Measurements from ENCODE around the gene BBX. TPM values are rescaled to one million over a fixed set of nuclear protein-coding genes. Genes with fewer than 3 reads are reported as not detected.
A peak's percentile ranks its signal among the peaks of the same experiment; 100 is the strongest.

The BBX gene
- total and polyA plus RNA-seq, 2 donors from 2014 or later = 8.1 to 85.8 TPM

- no peak overlapping the region for H3K9ac ChIP-seq (ENCODE audit: low read length in 3 of 3)
- H3K36me3 ChIP-seq (ENCODE audit: control insufficient read depth in 2 of 3, insufficient read depth in 3 of 3, low read length in 3 of 3) = no peaks in the 10 kb centered on the region
- H3K4me3 ChIP-seq (ENCODE audit: low read length in 3 of 3) = no peak overlapping the region
- DNase-seq (no peak), FAIRE-seq (no peak)
- TF ChIP-seq CTCF (IDR thresholded peaks at IDR 0.05; ENCODE audit: borderline replicate concordance, extremely low read depth, insufficient read depth) = no peak
- peaks cover 0 to 2% (median 0%) of the 10 kb centered on the region in 3 donors for H3K4me1 ChIP-seq (ENCODE audit: control insufficient read depth in 2 of 3, insufficient read depth in 2 of 3, low read depth in 1 of 3, low read length in 3 of 3)
- intact Hi-C loops (cut with DNase I) = no loop called here
- H3K27ac ChIP-seq (ENCODE audit: low read depth in 2 of 2, low read length in 2 of 2) = no peak overlapping the region
- H3K9me3 ChIP-seq (ENCODE audit: control insufficient read depth in 2 of 3, insufficient read depth in 1 of 3, low read length in 3 of 3) = no peaks in the 10 kb centered on the region
- no peaks in the 10 kb centered on the region for H3K27me3 ChIP-seq (ENCODE audit: control insufficient read depth, insufficient read depth, low read length)
These were observed 96.8 kb downstream of the BBX start for GRCh38 chr3:107619549-107619948.

GRCh38 chr3:107620534-107620933 lies 97.8 kb downstream of the BBX start:
- H3K27ac ChIP-seq (ENCODE audit: low read depth in 2 of 2, low read length in 2 of 2) = no peak overlapping the region
- intact Hi-C loops (cut with DNase I) = no loop called here
- no peak for DNase-seq
- no peak overlapping the region for H3K4me3 ChIP-seq (ENCODE audit: low read length in 3 of 3)
- H3K36me3 ChIP-seq (ENCODE audit: control insufficient read depth in 2 of 3, insufficient read depth in 3 of 3, low read length in 3 of 3) = no peaks in the 10 kb centered on the region
- no peak overlapping the region for H3K9ac ChIP-seq (ENCODE audit: low read length in 3 of 3)
- no peak for FAIRE-seq
- H3K4me1 ChIP-seq (ENCODE audit: control insufficient read depth in 2 of 3, insufficient read depth in 2 of 3, low read depth in 1 of 3, low read length in 3 of 3) = peaks cover 0 to 2% (median 0%) of the 10 kb centered on the region in 3 donors
- TF ChIP-seq CTCF (IDR thresholded peaks at IDR 0.05; ENCODE audit: borderline replicate concordance, extremely low read depth, insufficient read depth) = no peak
- H3K27me3 ChIP-seq (ENCODE audit: control insufficient read depth, insufficient read depth, low read length) = no peaks in the 10 kb centered on the region
- H3K9me3 ChIP-seq (ENCODE audit: control insufficient read depth in 2 of 3, insufficient read depth in 1 of 3, low read length in 3 of 3) = no peaks in the 10 kb centered on the region

DNA sequence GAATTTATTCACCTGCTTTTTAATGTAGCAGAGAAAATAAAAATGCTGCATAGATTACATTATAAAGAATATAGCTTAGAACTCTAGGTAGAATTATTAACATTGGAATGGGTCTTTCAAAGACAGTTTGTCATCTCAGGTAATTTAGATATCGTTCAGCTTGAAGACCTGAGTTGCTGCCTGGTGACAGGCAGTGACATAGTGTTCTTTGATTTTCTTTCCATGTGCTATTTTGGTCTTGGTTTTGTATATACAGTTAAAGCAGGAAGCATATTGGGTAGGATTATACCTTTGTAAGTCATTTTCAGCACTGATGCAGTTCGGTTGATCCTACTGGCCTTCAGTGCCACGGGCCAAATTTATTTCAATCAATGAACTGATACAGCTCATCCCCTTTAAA lies 98.7 kb downstream of the BBX start:
- Histone ChIP-seq H3K36me3 (ENCODE audit: control insufficient read depth in 2 of 3, insufficient read depth in 3 of 3, low read length in 3 of 3) (no peaks in the 10 kb centered on the region), H3K27ac (ENCODE audit: low read depth in 2 of 2, low read length in 2 of 2) (no peak overlapping the region), H3K9ac (ENCODE audit: low read length in 3 of 3) (no peak overlapping the region), H3K4me1 (ENCODE audit: control insufficient read depth in 2 of 3, insufficient read depth in 2 of 3, low read depth in 1 of 3, low read length in 3 of 3) (peaks cover 0 to 2% (median 0%) of the 10 kb centered on the region in 3 donors), H3K27me3 (ENCODE audit: control insufficient read depth, insufficient read depth, low read length) (no peaks in the 10 kb centered on the region), H3K4me3 (ENCODE audit: low read length in 3 of 3) (no peak overlapping the region), H3K9me3 (ENCODE audit: control insufficient read depth in 2 of 3, insufficient read depth in 1 of 3, low read length in 3 of 3) (no peaks in the 10 kb centered on the region)
- no peak for FAIRE-seq
- no peak for TF ChIP-seq CTCF (IDR thresholded peaks at IDR 0.05; ENCODE audit: borderline replicate concordance, extremely low read depth, insufficient read depth)
- DNase-seq = no peak
- intact Hi-C loops (cut with DNase I) = no loop called here

DNA sequence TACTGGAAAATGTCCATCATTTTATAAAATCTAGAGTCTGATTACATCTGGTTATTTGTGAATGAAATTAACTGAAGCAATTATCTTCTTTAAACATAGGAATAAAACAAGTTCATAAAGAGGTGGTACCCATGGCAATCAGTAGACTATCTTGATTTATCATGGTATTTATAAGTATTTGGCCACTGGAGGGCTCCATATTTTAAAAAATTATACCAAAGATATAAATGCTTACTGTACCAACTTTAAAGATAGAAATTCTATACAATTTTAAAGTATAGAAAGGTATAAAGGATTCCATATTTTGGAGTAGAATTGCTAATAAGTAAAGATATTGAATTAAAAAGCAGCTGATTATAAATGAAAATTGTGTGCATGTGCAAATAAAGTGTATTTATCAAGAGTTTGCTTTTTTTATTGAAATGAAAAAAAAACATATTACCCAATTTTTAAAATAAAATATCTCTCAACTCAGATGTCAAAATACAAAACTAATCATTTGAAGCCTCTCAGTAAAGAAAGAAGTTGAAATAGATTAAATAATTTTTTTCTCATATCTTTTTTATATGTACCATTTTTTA lies 105.3 kb downstream of the BBX start:
- Histone ChIP-seq H3K9me3 (ENCODE audit: control insufficient read depth in 2 of 3, insufficient read depth in 1 of 3, low read length in 3 of 3) (no peaks in the 10 kb centered on the region), H3K27ac (ENCODE audit: low read depth in 2 of 2, low read length in 2 of 2) (no peak overlapping the region), H3K4me3 (ENCODE audit: low read length in 3 of 3) (no peak overlapping the region), H3K36me3 (ENCODE audit: control insufficient read depth in 2 of 3, insufficient read depth in 3 of 3, low read length in 3 of 3) (no peaks in the 10 kb centered on the region), H3K27me3 (ENCODE audit: control insufficient read depth, insufficient read depth, low read length) (no peaks in the 10 kb centered on the region), H3K4me1 (ENCODE audit: control insufficient read depth in 2 of 3, insufficient read depth in 2 of 3, low read depth in 1 of 3, low read length in 3 of 3) (peaks cover 0 to 3% (median under 1%) of the 10 kb centered on the region in 3 donors), H3K9ac (ENCODE audit: low read length in 3 of 3) (no peak overlapping the region)
- TF ChIP-seq CTCF (IDR thresholded peaks at IDR 0.05; ENCODE audit: borderline replicate concordance, extremely low read depth, insufficient read depth) = no peak
- DNase-seq = no peak
- intact Hi-C loops (cut with DNase I) = no loop called here
- FAIRE-seq = peak; percentile 61

Data from kidney (tissue), 14 donors.